Osteoblast (primary cell): ENCODE data around the gene ACTG2. TPM values are rescaled to one million over a fixed set of nuclear protein-coding genes. Genes with fewer than 3 reads are reported as not detected.
"Not testable (repeated sequence)": the region's sequence is repeated elsewhere in the genome, so short reads cannot be mapped to it uniquely, and the experiment has no call there.

Experiments used
- DNase-seq: peaks from one replicate; pipeline ENCODE4 v3.0.0; 2011; ENCODE audit warnings: low spot score, mixed read lengths; ENCODE audit not compliant: insufficient read length; ENCODE audit errors: missing footprints
- H2AFZ ChIP-seq: 2 replicates; pipeline ENCODE4 v1.6.0; 2011; ENCODE audit warnings: mild to moderate bottlenecking, low read length
- H3K27ac ChIP-seq: 2 replicates; pipeline ENCODE4 v1.5.1; 2011; ENCODE audit warnings: mild to moderate bottlenecking, low read depth, low read length, moderate library complexity
- H3K27me3 ChIP-seq: 2 replicates; pipeline ENCODE4 v1.6.0; 2012; ENCODE audit warnings: mild to moderate bottlenecking, control low read depth, inconsistent platforms, low read length, moderate library complexity; ENCODE audit not compliant: insufficient read depth
- H3K36me3 ChIP-seq: 2 replicates; pipeline ENCODE4 v1.5.1; 2011; ENCODE audit warnings: mild to moderate bottlenecking, low read length, control low read depth, moderate library complexity; ENCODE audit not compliant: insufficient read depth
- H3K4me1 ChIP-seq: 2 replicates; pipeline ENCODE4 v1.5.1; 2011; ENCODE audit warnings: mild to moderate bottlenecking, low read length, control low read depth, moderate library complexity; ENCODE audit not compliant: insufficient read depth
- H3K4me2 ChIP-seq: 2 replicates; pipeline ENCODE4 v1.6.0; 2011; ENCODE audit warnings: mild to moderate bottlenecking, low read length; ENCODE audit not compliant: insufficient read depth
- H3K4me3 ChIP-seq: fragments of 200-600 bp; sonication (generic); 3 replicates; pipeline ENCODE4 v1.5.1; 2012; ENCODE audit warnings: mild to moderate bottlenecking, low read length, inconsistent platforms; ENCODE audit not compliant: insufficient read depth
- H3K79me2 ChIP-seq: 2 replicates; pipeline ENCODE4 v1.6.0; 2012; ENCODE audit warnings: mild to moderate bottlenecking, low read length, control low read depth, inconsistent platforms; ENCODE audit not compliant: insufficient read depth
- H3K9me3 ChIP-seq: 2 replicates; pipeline ENCODE4 v1.5.1; 2011; ENCODE audit warnings: low read depth, low read length, control low read depth
- H4K20me1 ChIP-seq: 2 replicates; pipeline ENCODE4 v1.6.0; 2012; ENCODE audit warnings: mild to moderate bottlenecking, low read length, control low read depth; ENCODE audit not compliant: insufficient read depth
- CTCF ChIP-seq: IDR thresholded peaks from 2 replicates; pipeline ENCODE4 v1.5.1; 2011; ENCODE audit warnings: mild to moderate bottlenecking, low read depth, low read length, moderate library complexity; ENCODE audit errors: extremely low read depth
- total RNA-seq: library from RNA; depleted of rRNA; stranded (reverse); fragments of >200 nt; gene quantifications from 2 replicates; pipeline ENCODE4 v1.2.3, GENCODE V29; 2012

The ACTG2 gene
- total RNA-seq, 1 donor: 0.72 TPM

GRCh38 chr2:73862987-73863386, 29.8 kb upstream of the ACTG2 start:
- Histone ChIP-seq H3K4me1 (peaks cover 11% of the 10 kb centered on the region), H3K36me3 (peaks cover 60% of the 10 kb centered on the region), H4K20me1 (peaks cover 6% of the 10 kb centered on the region), H2AFZ (no peak overlapping the region), H3K27ac (no peak overlapping the region), H3K27me3 (no peaks in the 10 kb centered on the region), H3K79me2 (no peaks in the 10 kb centered on the region), H3K4me3 (no peak overlapping the region), H3K9me3 (no peaks in the 10 kb centered on the region), H3K4me2 (no peak overlapping the region)
- no peak for DNase-seq
- no peak for TF ChIP-seq CTCF

DNA sequence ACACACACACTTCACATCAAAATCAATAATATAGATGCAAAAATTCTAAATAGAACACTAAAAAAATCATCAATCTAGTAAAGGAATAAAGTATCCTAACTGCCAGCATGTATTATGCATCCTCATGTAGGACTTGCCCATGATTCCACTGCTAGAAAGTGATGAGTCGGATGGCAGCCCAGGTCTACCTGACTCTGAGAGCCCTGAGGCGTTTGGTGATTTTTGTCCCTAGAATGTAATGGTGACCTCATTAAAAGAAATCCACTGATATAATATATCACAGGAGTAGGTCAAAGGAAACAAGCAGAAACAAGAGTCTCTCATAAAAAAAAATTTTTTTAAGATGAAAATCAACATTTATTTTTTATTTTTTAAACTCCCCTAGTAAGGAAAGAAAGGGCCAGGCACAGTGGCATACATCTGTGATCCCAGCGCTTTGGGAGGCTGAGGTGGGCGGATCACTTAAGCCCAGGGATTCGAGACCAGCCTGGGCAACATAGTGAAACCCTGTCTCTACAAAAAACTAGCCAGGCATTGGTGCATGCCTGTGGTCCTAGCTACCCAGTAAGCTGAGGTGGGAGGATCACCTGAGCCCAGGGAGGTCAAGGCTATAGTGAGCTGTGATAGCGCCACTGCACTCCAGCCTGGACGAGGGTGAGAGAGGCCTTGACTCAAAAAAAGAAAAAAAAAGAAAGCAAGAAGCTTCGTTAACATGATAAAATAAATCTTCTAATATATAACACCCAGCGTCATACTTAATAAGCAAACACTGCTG, 24.4 kb upstream of the ACTG2 start:
- Histone ChIP-seq H3K4me3 (no peak overlapping the region), H3K27ac (no peak overlapping the region), H3K79me2 (no peaks in the 10 kb centered on the region), H2AFZ (no peak overlapping the region), H3K4me1 (peaks cover 11% of the 10 kb centered on the region), H3K27me3 (no peaks in the 10 kb centered on the region), H3K4me2 (no peak overlapping the region), H3K36me3 (peaks cover 22% of the 10 kb centered on the region), H4K20me1 (peaks cover 3% of the 10 kb centered on the region), H3K9me3 (no peaks in the 10 kb centered on the region)
- no peak for DNase-seq
- TF ChIP-seq CTCF: no peak

DNA sequence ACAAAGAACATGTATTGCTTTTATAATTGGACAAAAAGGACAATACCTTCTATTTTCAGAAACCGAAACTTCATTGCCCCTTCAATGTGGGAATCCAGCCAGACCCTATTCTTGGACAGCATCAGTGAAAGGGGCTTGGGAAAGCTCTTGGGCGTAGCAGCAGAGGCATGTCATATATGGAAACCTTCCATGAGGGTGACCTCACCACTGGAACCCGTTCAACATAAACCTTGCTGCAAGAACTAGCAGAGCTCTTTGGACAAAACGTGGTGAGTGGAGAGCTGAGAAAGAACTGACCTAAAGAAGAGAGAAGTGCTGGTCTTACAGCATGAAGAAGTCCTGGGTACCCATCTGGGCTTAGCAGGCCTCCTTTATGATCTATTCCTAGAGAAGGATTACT, 22.7 kb upstream of the ACTG2 start:
- no peak for TF ChIP-seq CTCF
- peak; percentile 87 for DNase-seq
- Histone ChIP-seq H3K36me3 (peaks cover 11% of the 10 kb centered on the region), H3K9me3 (no peaks in the 10 kb centered on the region), H3K79me2 (no peaks in the 10 kb centered on the region), H3K4me2 (peak overlapping the region; percentile 39), H3K4me1 (peaks cover 11% of the 10 kb centered on the region), H3K4me3 (no peak overlapping the region), H4K20me1 (peaks cover 3% of the 10 kb centered on the region), H2AFZ (peak overlapping the region; percentile 5), H3K27ac (peak overlapping the region; percentile 36), H3K27me3 (no peaks in the 10 kb centered on the region)

DNA sequence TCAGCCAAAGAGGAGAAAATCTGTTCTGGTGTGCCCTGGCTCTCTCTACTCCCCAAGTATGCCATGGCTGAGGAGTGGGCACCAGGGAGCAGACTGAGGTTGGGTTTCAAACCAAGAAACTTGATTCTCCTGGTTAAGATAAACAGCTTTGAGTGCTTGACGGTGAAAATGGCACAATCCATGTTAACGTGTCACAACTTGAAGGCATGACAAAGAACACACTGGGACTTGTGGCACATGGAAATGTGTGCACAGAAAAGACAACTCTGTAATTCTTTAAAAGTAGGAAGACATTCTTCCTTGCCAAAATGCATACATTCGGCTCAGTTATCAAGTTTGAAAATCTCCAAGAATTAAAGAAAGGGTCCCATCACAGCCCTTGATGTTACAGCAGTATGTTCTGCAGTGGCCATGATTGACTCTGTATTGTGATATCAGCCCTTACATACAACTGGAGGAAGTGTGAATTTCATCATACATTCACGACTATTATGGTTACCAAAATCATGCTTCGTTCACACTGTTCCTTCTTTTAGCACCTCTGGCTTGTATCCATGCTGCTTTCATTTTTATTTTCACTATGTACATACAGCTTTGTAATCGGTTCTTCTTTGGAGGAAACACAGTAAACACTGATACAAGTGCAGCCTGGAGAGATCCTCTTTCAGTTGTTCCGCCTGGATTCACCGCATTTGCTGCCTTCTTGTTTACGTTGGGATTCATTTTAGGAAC, 15.6 kb upstream of the ACTG2 start:
- H3K4me3 ChIP-seq: no peak overlapping the region
- DNase-seq: no peak
- no peaks in the 10 kb centered on the region for H4K20me1 ChIP-seq
- TF ChIP-seq CTCF: no peak
- no peaks in the 10 kb centered on the region for H3K9me3 ChIP-seq
- no peak overlapping the region for H2AFZ ChIP-seq
- H3K4me2 ChIP-seq: no peak overlapping the region
- no peaks in the 10 kb centered on the region for H3K79me2 ChIP-seq
- H3K36me3 ChIP-seq: no peaks in the 10 kb centered on the region
- H3K27me3 ChIP-seq: peaks cover 25% of the 10 kb centered on the region
- H3K4me1 ChIP-seq: no peaks in the 10 kb centered on the region
- no peak overlapping the region for H3K27ac ChIP-seq

DNA sequence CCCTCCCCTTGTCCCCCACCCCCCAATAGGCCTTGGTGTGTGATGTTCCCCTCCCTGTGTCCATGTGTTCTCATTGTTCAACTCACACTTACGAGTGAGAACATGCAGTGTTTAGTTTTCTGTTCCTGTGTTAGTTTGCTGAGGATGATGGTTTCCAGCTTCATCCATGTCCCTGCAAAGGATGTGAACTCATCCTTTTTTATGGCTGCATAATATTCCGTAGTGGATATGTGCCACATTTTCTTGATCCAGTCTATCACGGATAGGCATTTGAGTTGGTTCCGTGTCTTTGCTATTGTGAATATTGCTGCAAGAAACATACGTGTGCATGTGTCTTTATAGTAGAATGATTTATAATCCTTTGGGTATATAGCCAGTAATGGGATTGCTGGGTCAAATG, 14.8 kb upstream of the ACTG2 start:
- H3K36me3 ChIP-seq, H3K9me3 ChIP-seq, DNase-seq, H3K79me2 ChIP-seq, H3K4me2 ChIP-seq, H3K4me1 ChIP-seq, H4K20me1 ChIP-seq, H3K4me3 ChIP-seq, H3K27ac ChIP-seq, H2AFZ ChIP-seq: not testable (repeated sequence)
- H3K27me3 ChIP-seq: peaks cover 28% of the 10 kb centered on the region
